ENCODE measurements around the gene PARD6G.
"Not testable (repeated sequence)": the region's sequence is repeated elsewhere in the genome, so short reads cannot be mapped to it uniquely, and the experiment has no call there.

DNA sequence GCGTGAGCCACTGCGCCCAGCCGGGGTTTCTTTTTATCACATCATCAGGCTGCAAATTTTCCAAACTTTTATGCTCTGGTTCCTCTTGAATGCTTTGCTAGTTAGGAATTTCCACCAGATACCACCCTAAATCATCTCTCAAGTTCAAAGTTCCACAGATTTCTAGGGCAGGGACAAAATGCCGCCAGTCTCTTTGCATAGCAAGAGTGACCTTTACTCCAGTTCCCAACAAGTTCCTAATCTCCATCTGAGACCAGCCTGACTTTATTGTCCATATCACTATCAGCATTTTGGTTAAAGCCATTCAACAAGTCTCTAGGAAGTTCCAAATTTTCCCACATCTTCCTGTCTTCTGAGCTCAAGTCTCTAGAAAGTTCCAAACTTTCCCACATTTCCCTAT lies 27.8 kb downstream of the PARD6G start:
- TF ChIP-seq, protein P1, sequence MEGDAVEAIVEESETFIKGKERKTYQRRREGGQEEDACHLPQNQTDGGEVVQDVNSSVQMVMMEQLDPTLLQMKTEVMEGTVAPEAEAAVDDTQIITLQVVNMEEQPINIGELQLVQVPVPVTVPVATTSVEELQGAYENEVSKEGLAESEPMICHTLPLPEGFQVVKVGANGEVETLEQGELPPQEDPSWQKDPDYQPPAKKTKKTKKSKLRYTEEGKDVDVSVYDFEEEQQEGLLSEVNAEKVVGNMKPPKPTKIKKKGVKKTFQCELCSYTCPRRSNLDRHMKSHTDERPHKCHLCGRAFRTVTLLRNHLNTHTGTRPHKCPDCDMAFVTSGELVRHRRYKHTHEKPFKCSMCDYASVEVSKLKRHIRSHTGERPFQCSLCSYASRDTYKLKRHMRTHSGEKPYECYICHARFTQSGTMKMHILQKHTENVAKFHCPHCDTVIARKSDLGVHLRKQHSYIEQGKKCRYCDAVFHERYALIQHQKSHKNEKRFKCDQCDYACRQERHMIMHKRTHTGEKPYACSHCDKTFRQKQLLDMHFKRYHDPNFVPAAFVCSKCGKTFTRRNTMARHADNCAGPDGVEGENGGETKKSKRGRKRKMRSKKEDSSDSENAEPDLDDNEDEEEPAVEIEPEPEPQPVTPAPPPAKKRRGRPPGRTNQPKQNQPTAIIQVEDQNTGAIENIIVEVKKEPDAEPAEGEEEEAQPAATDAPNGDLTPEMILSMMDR (IDR thresholded peaks at IDR 0.05) = not testable (repeated sequence)
- TF ChIP-seq MAX (IDR thresholded peaks at IDR 0.05; ENCODE audit: low read depth); USF1 (IDR thresholded peaks at IDR 0.05; ENCODE audit: borderline replicate concordance, low read depth); TAF1 (IDR thresholded peaks at IDR 0.05; ENCODE audit: borderline replicate concordance, low read depth, low read length); POLR2AphosphoS5 (IDR thresholded peaks at IDR 0.05; ENCODE audit: low read depth, low read length); RCOR1 (IDR thresholded peaks at IDR 0.05; ENCODE audit: low read length); EZH2phosphoT487 (IDR thresholded peaks at IDR 0.05; ENCODE audit: borderline replicate concordance, low read depth); SIN3A (IDR thresholded peaks at IDR 0.05; ENCODE audit: borderline replicate concordance, low read depth, low read length): not testable (repeated sequence)
- TF ChIP-seq, protein P2, sequence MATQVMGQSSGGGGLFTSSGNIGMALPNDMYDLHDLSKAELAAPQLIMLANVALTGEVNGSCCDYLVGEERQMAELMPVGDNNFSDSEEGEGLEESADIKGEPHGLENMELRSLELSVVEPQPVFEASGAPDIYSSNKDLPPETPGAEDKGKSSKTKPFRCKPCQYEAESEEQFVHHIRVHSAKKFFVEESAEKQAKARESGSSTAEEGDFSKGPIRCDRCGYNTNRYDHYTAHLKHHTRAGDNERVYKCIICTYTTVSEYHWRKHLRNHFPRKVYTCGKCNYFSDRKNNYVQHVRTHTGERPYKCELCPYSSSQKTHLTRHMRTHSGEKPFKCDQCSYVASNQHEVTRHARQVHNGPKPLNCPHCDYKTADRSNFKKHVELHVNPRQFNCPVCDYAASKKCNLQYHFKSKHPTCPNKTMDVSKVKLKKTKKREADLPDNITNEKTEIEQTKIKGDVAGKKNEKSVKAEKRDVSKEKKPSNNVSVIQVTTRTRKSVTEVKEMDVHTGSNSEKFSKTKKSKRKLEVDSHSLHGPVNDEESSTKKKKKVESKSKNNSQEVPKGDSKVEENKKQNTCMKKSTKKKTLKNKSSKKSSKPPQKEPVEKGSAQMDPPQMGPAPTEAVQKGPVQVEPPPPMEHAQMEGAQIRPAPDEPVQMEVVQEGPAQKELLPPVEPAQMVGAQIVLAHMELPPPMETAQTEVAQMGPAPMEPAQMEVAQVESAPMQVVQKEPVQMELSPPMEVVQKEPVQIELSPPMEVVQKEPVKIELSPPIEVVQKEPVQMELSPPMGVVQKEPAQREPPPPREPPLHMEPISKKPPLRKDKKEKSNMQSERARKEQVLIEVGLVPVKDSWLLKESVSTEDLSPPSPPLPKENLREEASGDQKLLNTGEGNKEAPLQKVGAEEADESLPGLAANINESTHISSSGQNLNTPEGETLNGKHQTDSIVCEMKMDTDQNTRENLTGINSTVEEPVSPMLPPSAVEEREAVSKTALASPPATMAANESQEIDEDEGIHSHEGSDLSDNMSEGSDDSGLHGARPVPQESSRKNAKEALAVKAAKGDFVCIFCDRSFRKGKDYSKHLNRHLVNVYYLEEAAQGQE (IDR thresholded peaks at IDR 0.05; ENCODE audit: low read depth, low read length) = not testable (repeated sequence)

Data from SK-N-SH (cell line).